OCI-LY7 (cell line): ENCODE data around the gene CNBD2.

Experiments
- EZH2phosphoT487 ChIP-seq: fragments of 200-600 bp; sonication (generic); IDR thresholded peaks from 2 replicates; pipeline ENCODE4 v1.6.1; 2018; ENCODE audit warnings: low read depth, borderline replicate concordance, mild to moderate bottlenecking, mixed run types, antibody characterized with exemption, low read length, moderate library complexity, mixed read lengths
- TF ChIP-seq, protein P1 (sequence below): fragments of 200-600 bp; sonication (generic); conservative IDR thresholded peaks from 2 replicates; pipeline ENCODE4 v1.5.1; 2014; ENCODE audit warnings: mild to moderate bottlenecking, antibody characterized with exemption, low read length, moderate library complexity, mixed read lengths

DNA sequence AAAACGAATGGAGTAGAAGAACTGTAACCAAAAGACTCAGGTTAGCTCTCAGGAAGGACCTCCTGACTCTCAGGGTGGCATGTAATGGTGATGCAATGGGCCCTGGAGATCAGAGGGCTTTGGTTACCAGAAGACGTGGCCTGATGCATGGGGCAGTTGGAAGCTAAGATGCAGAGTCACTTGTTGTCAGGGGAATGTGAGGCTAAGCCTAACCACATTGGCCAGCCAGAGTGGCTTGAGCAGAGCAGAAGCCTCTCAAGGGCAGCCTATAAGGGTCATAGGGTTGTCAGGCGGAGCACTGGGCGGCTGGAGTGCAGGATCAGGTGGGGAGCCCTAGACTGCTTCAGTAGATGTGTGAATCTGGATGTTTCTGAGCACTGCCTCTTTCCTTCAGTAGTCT is 5.9 kb downstream of the CNBD2 start:
- TF ChIP-seq, protein P1, sequence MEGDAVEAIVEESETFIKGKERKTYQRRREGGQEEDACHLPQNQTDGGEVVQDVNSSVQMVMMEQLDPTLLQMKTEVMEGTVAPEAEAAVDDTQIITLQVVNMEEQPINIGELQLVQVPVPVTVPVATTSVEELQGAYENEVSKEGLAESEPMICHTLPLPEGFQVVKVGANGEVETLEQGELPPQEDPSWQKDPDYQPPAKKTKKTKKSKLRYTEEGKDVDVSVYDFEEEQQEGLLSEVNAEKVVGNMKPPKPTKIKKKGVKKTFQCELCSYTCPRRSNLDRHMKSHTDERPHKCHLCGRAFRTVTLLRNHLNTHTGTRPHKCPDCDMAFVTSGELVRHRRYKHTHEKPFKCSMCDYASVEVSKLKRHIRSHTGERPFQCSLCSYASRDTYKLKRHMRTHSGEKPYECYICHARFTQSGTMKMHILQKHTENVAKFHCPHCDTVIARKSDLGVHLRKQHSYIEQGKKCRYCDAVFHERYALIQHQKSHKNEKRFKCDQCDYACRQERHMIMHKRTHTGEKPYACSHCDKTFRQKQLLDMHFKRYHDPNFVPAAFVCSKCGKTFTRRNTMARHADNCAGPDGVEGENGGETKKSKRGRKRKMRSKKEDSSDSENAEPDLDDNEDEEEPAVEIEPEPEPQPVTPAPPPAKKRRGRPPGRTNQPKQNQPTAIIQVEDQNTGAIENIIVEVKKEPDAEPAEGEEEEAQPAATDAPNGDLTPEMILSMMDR: no peak
- no peak for TF ChIP-seq EZH2phosphoT487
